Measurements from ENCODE around the gene DEPDC1.
"Not testable (repeated sequence)": the region's sequence is repeated elsewhere in the genome, so short reads cannot be mapped to it uniquely, and the experiment has no call there.

DEPDC1 gene

GRCh38 chr1:68476626-68477025 lies 20.3 kb downstream of the DEPDC1 start:
- not testable (repeated sequence) for DNase-seq

DNA sequence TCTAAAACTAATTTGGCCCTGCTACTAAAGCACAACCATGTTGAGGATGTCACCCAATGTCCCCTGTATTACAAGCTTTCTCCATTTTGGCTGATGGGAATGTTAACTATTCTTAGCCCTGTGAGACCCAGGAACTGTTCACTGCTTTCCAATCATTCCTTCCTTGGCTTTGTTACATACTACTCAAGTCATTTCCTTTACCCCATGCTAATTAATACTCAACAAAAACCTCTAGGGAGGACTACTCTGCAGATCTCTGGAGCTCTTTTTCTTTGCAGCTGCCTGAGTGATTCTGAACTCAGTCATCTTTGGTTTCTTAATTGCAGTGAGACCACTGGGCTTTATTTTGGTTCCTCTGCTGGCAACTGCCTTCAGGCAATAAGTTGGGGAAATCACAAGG lies 23.8 kb downstream of the DEPDC1 start:
- DNase-seq: no peak

GRCh38 chr1:68470388-68470970 lies 26.4 kb downstream of the DEPDC1 start:
- no peak for DNase-seq

DNA sequence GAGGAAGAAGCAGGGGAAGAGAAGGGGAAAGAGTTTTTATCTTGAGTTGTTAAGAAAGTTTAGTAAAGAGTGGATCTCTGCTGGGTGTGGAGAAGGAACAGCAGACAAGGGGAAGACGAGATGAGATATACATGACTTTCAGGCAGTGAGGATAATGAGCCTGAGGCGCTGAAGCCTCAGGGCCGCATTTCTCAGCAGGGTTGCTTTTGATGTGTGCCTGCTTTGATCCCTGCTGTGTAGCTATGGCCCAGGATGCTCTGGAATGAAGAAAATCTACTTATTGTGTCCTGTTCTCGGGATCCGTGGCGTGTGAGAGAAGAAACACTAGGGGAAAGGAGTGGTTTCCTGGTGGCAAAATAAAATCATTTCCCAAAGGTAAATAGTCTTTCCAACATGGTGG lies 32.0 kb downstream of the DEPDC1 start:
- no peak for DNase-seq

DNA sequence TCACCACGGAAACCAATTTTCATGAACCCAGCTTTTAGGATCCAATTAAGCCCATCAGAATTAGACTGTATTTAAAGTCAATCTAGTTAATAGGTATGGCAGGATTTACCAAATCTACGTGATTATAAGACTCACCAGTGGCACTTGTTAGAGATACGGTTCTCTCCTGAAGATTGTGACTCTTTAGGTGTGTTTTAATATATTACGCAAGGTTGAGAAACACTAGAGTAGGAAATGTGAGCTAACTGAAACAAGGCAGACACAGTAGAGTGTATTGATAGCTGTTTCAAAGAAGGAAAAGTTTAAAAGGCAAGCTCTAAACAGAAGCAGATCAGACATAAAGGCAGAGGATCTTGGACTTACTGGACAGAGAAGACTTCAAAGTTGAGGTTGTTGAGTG lies 35.9 kb downstream of the DEPDC1 start:
- DNase-seq: no peak

GRCh38 chr1:68459796-68460195 lies 37.1 kb downstream of the DEPDC1 start:
- no peak for DNase-seq

DNA sequence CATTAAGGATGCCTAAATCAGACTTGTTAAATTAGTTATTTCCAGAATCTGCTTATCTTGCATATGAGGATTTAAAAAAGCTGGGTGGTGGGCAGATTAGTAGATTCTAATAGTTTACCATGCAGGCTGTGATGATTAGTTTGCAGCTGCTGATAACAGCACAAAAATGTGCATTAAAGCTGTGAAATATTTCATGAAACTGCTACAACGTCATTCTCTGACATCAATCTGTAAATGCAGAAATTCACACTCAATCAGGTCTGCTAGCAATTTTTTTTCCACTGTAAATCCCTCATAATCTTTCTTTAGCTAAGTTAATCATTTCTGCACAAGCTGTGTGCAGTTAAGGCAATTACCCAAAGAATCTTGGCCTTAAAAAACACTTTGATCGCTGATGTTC lies 37.8 kb downstream of the DEPDC1 start:
- no peak for DNase-seq

- DNase-seq: no peak
Observed at GRCh38 chr1:68456202-68456601, 40.7 kb downstream of the DEPDC1 start.

- no peak for DNase-seq
Observed at GRCh38 chr1:68454534-68454933, 42.3 kb downstream of the DEPDC1 start.

DNA sequence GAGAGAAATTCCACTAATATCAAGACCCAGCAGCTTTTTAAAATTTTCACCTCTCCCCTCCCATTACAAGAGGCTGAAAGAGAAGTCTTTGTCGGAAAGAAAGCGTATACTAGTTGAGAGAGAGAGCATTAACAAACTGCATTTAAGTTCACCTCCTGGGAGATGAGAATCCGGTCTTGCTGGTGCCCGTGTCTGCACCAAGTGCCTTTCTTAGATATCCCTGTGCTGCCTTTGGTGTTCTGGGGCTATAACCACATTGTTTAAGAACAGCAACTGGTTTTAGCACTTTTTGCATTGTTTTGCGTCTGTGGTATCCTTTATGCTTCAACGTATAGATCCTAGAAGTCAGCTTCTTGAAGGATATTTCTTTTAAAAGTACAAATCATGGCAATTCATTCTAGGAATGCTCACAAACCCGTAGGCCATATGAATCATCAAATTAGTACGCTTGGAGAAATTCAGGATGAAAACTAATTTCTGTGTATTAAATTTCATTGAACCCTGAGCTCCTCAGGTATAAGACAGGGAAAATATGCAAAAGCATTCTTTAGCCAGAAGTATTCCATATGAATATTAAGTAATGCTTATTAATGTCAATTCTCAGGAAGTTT lies 43.7 kb downstream of the DEPDC1 start:
- DNase-seq: no peak

DNA sequence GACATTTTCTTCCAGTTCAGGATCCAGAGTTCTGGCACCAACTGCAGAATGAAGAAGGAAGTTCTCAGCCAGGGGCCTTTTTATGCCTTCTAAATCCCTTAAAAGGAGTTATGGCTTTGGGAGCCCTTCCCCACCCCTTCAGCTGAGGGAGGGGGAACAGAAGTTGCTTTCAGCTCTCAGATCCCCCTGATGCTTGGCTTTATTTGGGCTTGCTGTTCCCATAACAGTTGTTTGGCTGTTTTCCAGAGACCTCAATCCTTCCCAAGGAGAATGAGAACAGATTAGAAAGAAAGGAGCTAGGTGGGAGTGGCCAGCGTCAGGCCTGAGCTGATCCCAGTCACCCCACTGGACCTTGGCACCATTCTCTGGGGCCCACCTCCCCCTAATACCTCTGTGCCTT lies 47.0 kb downstream of the DEPDC1 start, which contains the start of gene RPE65:
Gene RPE65, minus strand, starts transcription at position 54 of the 400 bp plus-strand sequence. Its CDS starts 49 bp downstream, at position 5.
- no peak for DNase-seq

GRCh38 chr1:68448365-68448764 lies 48.5 kb downstream of the DEPDC1 start:
- no peak for DNase-seq

GRCh38 chr1:68445709-68446108 lies 51.2 kb downstream of the DEPDC1 start:
- DNase-seq: no peak

- peak; percentile 7 for DNase-seq
Observed at GRCh38 chr1:68442822-68443556, 53.9 kb downstream of the DEPDC1 start.

- no peak for DNase-seq
Observed at GRCh38 chr1:68442006-68442405, 54.9 kb downstream of the DEPDC1 start.

GRCh38 chr1:68438310-68438709 lies 58.6 kb downstream of the DEPDC1 start:
- DNase-seq: peak; percentile 17

- DNase-seq: no peak
Observed at GRCh38 chr1:68433395-68433794, 63.5 kb downstream of the DEPDC1 start.

DNA sequence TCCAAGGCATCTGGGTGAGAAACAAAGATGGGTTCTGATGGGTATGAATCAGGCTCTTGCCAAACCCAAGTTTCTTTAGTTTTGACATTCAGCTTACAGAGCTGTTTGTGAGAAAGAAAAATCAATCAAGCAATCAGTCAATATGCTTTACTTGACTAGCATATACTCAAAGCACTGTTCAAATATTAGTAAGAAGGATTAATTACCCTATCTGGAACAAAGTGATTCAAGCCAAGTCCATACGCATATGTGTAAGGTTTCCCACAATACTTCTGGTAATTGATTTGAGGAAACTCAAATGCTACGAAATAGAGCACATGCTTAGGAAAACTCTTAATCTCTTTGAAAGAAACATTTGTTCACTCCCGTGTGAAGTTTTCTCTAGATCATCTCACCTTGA lies 65.8 kb downstream of the DEPDC1 start:
- no peak for DNase-seq

GRCh38 chr1:68429233-68429808 lies 67.6 kb downstream of the DEPDC1 start:
- no peak for DNase-seq

GRCh38 chr1:68426594-68426993 lies 70.3 kb downstream of the DEPDC1 start:
- DNase-seq: no peak

Data from NCI-H774 (cell line).